HG02970 (cell line): ENCODE results near the gene SFXN5.

ENCODE experiments used
- ATAC-seq: cut with Tn5 transposase; IDR thresholded peaks from one replicate; pipeline ENCODE4 v1.9.1; 2021; ENCODE audit warnings: mild to moderate bottlenecking, moderate library complexity, moderate number of reproducible peaks; ENCODE audit not compliant: unreplicated experiment, low FRiP score

Gene SFXN5

GRCh38 chr2:72982219-72982618 lies 89.3 kb downstream of the SFXN5 start:
- ATAC-seq, result no peak

DNA sequence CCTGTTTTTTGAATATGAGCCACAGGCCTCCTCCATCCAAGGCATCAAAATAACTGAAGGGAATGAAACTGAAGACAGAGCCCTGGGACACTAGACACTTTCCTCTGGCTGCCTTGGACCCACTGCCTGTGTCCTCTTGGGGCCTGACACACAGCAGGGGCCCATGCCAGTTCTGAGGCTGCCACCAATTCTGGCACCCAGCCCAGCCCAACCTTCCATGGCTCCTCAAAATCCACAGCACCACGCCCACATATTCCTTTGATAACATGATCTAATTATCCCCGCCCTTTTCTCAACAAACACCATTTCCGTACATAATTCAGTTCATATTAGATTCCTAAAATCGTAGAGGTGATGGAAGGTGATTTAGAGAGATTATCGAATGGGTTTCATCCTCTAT lies 90.0 kb downstream of the SFXN5 start:
- ATAC-seq, result no peak

GRCh38 chr2:72980535-72981217 lies 90.8 kb downstream of the SFXN5 start:
- ATAC-seq, result no peak

DNA sequence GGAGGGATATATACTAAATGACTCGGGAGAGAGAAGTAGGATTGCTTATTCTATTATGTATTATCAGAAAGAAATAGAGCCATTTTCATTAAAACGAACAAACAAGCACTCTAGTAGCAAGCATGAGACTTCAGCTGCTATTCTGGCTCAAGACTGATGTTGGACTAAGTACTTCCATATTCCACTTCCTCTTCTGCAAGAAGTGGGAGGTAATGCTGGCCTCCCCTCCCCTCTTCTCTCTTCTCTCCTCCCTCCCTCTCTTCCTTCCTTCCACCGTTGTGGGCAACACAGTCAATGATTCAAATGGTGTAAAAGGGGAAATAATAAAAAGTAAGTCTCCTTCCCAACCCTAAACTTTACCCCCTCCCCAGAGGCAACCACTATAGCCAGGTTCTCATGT lies 91.6 kb downstream of the SFXN5 start:
- ATAC-seq, result no peak

DNA sequence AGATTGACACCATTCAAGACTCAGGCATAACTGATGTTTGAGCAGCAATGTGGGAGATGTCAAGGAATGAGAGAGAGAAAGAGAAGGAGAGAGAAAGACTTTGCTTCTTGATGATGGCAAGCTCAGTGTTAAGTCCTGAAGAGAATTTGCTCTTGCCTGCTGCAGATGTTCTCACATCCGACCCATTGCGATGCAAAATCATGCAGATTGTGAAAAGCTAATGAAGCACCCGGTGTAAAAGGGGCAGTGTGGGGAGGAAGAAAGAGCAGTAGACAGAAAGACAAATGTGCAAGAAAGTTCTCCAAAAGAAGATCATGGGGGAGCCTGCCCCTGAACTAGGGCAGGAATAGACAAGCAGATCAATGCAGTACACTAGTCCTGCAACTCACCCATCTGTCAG lies 96.5 kb downstream of the SFXN5 start:
- ATAC-seq, result no peak

DNA sequence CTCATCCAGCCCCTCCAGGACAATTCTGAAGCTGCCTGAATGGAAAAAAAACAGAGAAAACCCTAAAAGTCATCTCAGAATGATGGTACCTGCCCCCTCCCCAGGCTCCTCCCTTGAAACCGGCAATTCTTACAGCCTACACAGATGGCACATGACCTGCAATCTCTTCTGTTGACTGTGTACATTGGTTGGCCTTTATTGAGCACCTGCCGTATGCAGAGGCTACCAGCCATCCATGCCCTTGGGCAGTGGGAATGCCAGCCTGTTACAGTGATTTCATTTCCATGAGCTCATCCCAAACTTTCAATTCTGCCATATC lies 97.1 kb downstream of the SFXN5 start:
- ATAC-seq, result no peak

GRCh38 chr2:72973566-72974435 lies 97.7 kb downstream of the SFXN5 start:
- no peak for ATAC-seq

DNA sequence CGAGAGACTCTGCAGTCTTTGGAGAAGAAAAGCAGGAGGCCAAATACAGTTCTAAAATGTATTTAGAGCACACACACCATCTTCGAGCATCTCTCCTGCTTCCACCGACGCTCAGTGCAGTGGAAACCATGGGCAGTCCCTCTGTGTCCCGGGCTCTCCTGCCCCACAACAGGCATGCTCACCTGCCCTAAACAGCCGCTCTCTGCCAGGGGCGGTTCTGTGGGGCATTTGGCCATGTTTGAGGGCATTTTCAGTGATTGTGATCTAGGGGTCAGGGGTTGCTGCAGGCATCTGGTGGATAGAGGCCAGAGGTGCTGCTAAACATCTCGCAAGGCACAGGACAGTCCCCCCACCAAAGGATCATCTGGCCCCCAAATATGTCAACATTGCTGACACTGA lies 98.4 kb downstream of the SFXN5 start:
- no peak for ATAC-seq

DNA sequence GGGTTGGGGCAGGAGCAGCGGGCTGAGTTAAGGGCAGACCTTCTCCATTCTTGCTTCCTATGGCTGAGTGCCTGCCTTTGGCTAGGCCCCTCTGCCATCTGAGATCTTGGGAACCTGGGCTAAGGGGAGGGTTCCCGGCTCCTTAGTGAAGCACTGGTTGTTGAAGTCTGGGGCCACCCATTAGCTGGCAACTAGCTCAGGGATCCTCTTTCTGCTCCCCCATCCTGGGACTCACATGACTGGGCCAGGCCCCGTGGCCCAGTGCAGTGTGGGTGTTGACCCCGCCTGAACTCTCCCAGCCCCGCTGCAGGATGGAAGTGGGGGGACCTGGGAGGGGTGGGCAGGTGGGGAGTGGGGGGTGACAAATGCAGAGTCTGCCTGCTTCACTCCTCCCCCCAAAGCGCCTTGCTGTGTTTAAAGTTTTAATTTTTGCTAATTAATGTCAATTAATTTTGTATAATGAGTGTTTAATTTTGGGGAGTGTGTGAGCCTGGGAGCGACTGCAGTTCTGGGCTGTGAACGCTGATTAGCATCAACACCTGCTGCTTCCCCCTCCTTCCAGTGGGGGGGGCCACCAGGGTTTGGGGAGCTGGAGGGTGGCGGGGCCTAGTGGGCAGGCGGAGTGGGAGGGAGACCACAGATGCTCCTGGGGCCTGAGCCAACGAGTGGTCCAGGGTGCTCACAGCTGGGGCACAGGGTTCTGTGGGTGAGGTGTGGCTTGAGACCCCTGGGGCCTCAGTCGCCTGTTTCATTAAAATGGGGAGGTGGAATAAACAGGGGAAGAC lies 99.0 kb downstream of the SFXN5 start:
- ATAC-seq, result no peak

GRCh38 chr2:72971036-72971435 lies 100.5 kb downstream of the SFXN5 start:
- no peak for ATAC-seq

GRCh38 chr2:72969706-72970105 lies 101.8 kb downstream of the SFXN5 start:
- no peak for ATAC-seq

DNA sequence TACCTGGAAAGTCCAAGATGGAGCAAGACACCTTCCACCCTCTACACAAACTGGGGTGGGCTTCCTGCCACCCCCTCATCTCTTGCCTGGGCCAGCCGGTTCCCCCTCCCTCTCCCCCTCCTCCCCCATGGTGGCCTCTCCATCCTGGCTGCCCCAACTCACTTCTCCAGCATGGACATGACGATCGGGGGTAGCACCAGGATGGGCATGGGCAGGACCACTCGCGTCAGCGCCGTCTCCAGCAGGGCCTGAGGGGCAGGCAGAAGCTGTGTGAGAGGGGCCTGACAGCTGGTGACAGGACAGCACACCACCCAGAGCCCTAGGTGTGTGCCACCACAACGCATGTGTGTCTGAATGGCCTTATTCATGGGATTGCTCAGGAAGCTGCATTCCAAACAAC lies 103.2 kb downstream of the SFXN5 start:
- ATAC-seq, result no peak

DNA sequence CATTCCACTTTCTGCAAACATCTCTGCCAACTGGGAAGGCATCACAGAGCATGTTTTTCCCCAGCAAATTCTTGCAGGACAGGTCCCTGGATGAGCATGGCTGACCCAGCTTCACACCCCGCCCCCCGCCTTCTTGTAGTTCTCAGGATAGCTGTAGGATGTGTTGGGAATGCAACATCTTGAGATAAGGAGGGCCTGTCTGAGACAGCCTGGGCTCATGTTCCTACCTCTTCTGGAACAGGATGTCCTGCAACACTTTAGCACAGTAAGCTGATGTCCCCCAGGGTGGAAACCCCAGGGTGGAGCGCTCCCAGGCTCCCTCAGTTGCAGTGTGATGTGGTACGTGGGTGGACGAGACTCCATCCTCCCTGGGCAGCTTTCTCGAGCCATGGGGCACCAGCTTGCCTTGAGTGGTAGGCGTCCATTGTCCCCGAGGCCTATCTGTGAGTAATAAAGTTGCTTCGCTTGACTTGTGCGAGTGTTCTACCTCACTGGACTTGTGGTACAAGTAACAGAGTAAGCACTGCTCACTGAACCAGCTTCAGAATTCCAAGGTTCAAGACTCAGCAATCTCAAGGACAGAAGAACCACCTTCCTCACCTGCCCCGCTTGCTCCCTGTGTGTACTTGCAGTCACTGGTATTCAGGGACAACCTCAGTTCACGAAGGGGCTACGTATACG lies 105.6 kb downstream of the SFXN5 start:
- no peak for ATAC-seq

- no peak for ATAC-seq
Measured at GRCh38 chr2:72965016-72965415, 106.5 kb downstream of the SFXN5 start.

GRCh38 chr2:72964146-72964525 lies 107.4 kb downstream of the SFXN5 start:
- ATAC-seq, result no peak

- ATAC-seq, result no peak
Measured at GRCh38 chr2:72963423-72964145, 107.9 kb downstream of the SFXN5 start.

DNA sequence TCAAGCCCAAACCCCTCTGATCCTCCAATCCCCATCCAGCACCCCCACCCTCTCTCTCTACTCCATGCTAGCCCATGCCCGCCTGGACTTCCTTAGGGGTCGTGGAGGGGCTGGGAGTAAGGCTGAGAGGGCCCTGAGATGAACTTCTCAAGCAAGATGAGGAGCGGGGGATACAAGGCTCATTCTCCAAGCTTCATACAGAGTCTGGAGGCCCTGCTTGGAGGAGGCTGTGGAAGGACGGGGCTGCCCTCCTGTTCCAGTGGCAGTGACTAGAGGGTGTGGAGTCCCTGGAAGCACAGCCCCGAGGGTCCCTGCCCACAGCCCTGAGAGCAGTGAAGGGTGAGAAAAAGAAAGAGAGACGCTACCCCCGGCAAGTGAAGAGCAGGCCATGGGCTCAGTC lies 108.6 kb downstream of the SFXN5 start:
- no peak for ATAC-seq

GRCh38 chr2:72961853-72962468 lies 109.6 kb downstream of the SFXN5 start:
- no peak for ATAC-seq

DNA sequence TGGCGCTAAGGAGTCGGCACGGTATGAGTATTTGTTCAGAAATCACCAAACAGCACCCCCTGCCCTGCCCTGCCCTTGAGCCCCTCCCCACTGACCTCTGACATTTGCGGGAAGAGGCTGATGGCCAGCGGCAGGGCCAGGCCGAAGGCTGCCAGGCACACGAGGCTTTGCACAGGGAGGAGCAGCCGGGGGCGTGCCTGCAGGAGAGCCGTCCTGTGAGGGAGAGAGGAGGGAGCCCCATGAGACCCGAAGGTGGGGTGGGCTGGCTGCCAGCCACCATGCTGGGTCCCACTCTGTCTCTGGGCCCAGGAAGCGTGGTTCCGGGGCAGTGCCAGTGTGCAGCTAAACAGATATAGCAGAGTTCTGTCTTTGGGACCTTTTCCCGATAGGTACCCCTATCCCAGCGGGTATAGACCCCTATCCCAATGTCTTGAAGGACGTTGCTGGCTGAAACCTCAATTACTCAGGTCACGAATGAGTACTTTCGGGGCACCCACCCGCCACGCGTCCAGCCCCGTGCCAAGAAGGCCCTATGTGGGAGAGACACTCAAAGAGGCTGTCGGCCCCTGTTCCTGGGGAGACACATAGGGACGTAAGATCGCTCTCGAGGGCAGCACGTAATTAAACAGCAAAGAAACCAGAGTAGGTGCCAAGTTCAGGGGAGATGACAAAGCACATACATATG lies 110.3 kb downstream of the SFXN5 start:
- ATAC-seq, result no peak
